OCI-LY1 (cell line): ENCODE results near the gene FBXO4.

Experiments used
- CTCF ChIP-seq: fragments of 200-600 bp; sonication (generic), shearing (Covaris generic); IDR thresholded peaks from 2 replicates; pipeline ENCODE4 v1.5.1; 2017; ENCODE audit warnings: mild to moderate bottlenecking, antibody characterized with exemption, low read length, moderate library complexity, mixed read lengths
- EZH2 ChIP-seq: fragments of 200-600 bp; sonication (generic), shearing (Covaris generic); IDR thresholded peaks from 2 replicates; pipeline ENCODE4 v1.8.0; 2017; ENCODE audit warnings: borderline replicate concordance, mixed run types, mild to moderate bottlenecking, antibody characterized with exemption, low read length, moderate library complexity, mixed read lengths

GRCh38 chr5:41961736-41962135, 36.7 kb downstream of the FBXO4 start:
- TF ChIP-seq EZH2, result no peak
- no peak for TF ChIP-seq CTCF
